Gastroesophageal sphincter (tissue), 4 donors: Measurements from ENCODE around the gene COX6B1. TPM values are rescaled to one million over a fixed set of nuclear protein-coding genes. Genes with fewer than 3 reads are reported as not detected.

Source experiments
- ATAC-seq: fragments of 150-250 bp; one replicate; pipeline ENCODE4 v1.9.1; 2016; ENCODE audit warnings: mild to moderate bottlenecking, moderate library complexity
- H3K27ac ChIP-seq, 4 donors: fragments of 200-600 bp; sonication (generic) in 3 of 4; 1 replicate in 3 of 4; 2 replicates in 1 of 4; pipeline ENCODE4 v1.5.1; 2016 to 2019
- H3K27me3 ChIP-seq: fragments of 200-600 bp; sonication (generic); one replicate; pipeline ENCODE4 v1.5.1; 2019
- H3K36me3 ChIP-seq, 2 donors: fragments of 200-600 bp; sonication (generic); one replicate each; pipeline ENCODE4 v1.5.1; 2019; ENCODE audit warnings: control low read depth in 1 of 2
- H3K4me1 ChIP-seq, 3 donors: fragments of 200-600 bp; sonication (generic); 1 replicate in 2 of 3; 2 replicates in 1 of 3; pipeline ENCODE4 v1.5.1; 2016 to 2019; ENCODE audit warnings: control low read depth in 2 of 3
- H3K4me3 ChIP-seq, 2 donors: fragments of 200-600 bp; sonication (generic); one replicate each; pipeline ENCODE4 v1.5.1; 2019; ENCODE audit warnings: mild to moderate bottlenecking in 1 of 2, moderate library complexity in 1 of 2
- H3K9me3 ChIP-seq, 3 donors: fragments of 200-600 bp; sonication (generic); one replicate each; pipeline ENCODE4 v1.5.1; 2017 to 2019; ENCODE audit warnings: control low read depth in 2 of 3
- CTCF ChIP-seq, 4 experiments: fragments of 200-600 bp in 2 of 4; fragments of 450-650 bp in 2 of 4; sonication (generic) in 1 of 4; IDR thresholded peaks; one replicate each; pipeline ENCODE4 v1.5.1; 2017 to 2019; ENCODE audit warnings: antibody characterized with exemption in 4 of 4, mild to moderate bottlenecking in 2 of 4, moderate library complexity in 2 of 4
- EP300 ChIP-seq: sonication (generic); formaldehyde crosslinking; IDR thresholded peaks from one replicate; pipeline ENCODE4 v1.6.1; 2017; ENCODE audit warnings: antibody characterized with exemption, mild to moderate bottlenecking
- POLR2A ChIP-seq, 2 donors: fragments of 450-650 bp; IDR thresholded peaks; one replicate each; pipeline ENCODE4 v1.6.1; 2017; ENCODE audit warnings: antibody characterized with exemption in 2 of 2, mild to moderate bottlenecking in 2 of 2, moderate library complexity in 1 of 2
- POLR2AphosphoS5 ChIP-seq: sonication (generic); formaldehyde crosslinking; IDR thresholded peaks from one replicate; pipeline ENCODE4 v1.6.1; 2017; ENCODE audit warnings: antibody characterized with exemption
- WGBS, 2 donors: methylation state at CpG; one replicate each; pipeline ENCODE4 v1.1.5; 2018; ENCODE audit warnings: low coverage in 1 of 2; 5-methylcytosine and 5-hydroxymethylcytosine counted together
- total RNA-seq, 4 donors: library from RNA; depleted of rRNA; stranded (reverse); fragments of >200 nt; gene quantifications; one replicate each; pipeline ENCODE4 v1.1.0, GENCODE V29; 2016

The COX6B1 gene
- total RNA-seq, 4 donors from 2014 or later, result 403 to 607 (median 414) TPM

- WGBS, 2 donors, result 0% methylated on average over 1 to 2 of the region's 15 CpGs
- H3K27me3 ChIP-seq, result no peaks in the 10 kb centered on the region
- peak overlapping the region; percentile 97 to 99 for H3K4me3 ChIP-seq
- TF ChIP-seq POLR2A (IDR thresholded peaks at IDR 0.05), result no peak
- no peak for TF ChIP-seq CTCF (IDR thresholded peaks at IDR 0.05)
- TF ChIP-seq EP300, result no peak
- TF ChIP-seq POLR2AphosphoS5, result no peak
- H3K9me3 ChIP-seq, result no peaks in the 10 kb centered on the region
- peak overlapping the region; percentile 87 to 95 (median 92) for H3K27ac ChIP-seq
- ATAC-seq, result no peak
- peaks cover 0 to 42% of the 10 kb centered on the region in 2 donors for H3K36me3 ChIP-seq
- H3K4me1 ChIP-seq, result peaks cover 2 to 31% (median 6%) of the 10 kb centered on the region in 3 donors
These were observed 18.8 kb upstream of the COX6B1 start for GRCh38 chr19:35629332-35629633.

- peaks cover 0 to 85% of the 10 kb centered on the region in 2 donors for H3K36me3 ChIP-seq
- H3K9me3 ChIP-seq, result no peaks in the 10 kb centered on the region
- no peak overlapping the region for H3K4me3 ChIP-seq
- TF ChIP-seq EP300, result no peak
- no peaks in the 10 kb centered on the region for H3K27me3 ChIP-seq
- 80% methylated on average over 1 of the region's 29 CpGs for WGBS, 2 donors
- ATAC-seq, result no peak
- peaks cover 2 to 22% (median 6%) of the 10 kb centered on the region in 3 donors for H3K4me1 ChIP-seq
- H3K27ac ChIP-seq, result no peak overlapping the region
These were observed 14.2 kb upstream of the COX6B1 start for GRCh38 chr19:35633727-35634440.

- H3K4me1 ChIP-seq, result peaks cover 0 to 3% (median 0%) of the 10 kb centered on the region in 3 donors
- no peaks in the 10 kb centered on the region for H3K27me3 ChIP-seq
- no peak for TF ChIP-seq EP300
- TF ChIP-seq CTCF (IDR thresholded peaks at IDR 0.05), result no peak
- no peak for TF ChIP-seq POLR2A (IDR thresholded peaks at IDR 0.05)
- TF ChIP-seq POLR2AphosphoS5, result no peak
- ATAC-seq, result no peak
- H3K27ac ChIP-seq, result no peak overlapping the region
- H3K4me3 ChIP-seq, result no peak overlapping the region
- no peaks in the 10 kb centered on the region for H3K9me3 ChIP-seq
- peaks cover 0 to 69% of the 10 kb centered on the region in 2 donors for H3K36me3 ChIP-seq
- 100% methylated on average over 1 of the region's 3 CpGs; no CpG with 5 or more reads in 1 of the 2 donors for WGBS, 2 donors
These were observed 11.5 kb upstream of the COX6B1 start for GRCh38 chr19:35636651-35637050.

GRCh38 chr19:35637165-35637564 lies 11.0 kb upstream of the COX6B1 start:
- 93% methylated on average over 6 of the region's 25 CpGs; no CpG with 5 or more reads in 1 of the 2 donors for WGBS, 2 donors
- no peak for ATAC-seq
- no peaks in the 10 kb centered on the region for H3K27me3 ChIP-seq
- TF ChIP-seq POLR2AphosphoS5 (no peak), POLR2A (IDR thresholded peaks at IDR 0.05) (no peak), EP300 (no peak), CTCF (IDR thresholded peaks at IDR 0.05) (no peak)
- no peaks in the 10 kb centered on the region for H3K9me3 ChIP-seq
- peaks cover 0 to 9% (median 0%) of the 10 kb centered on the region in 3 donors for H3K4me1 ChIP-seq
- H3K36me3 ChIP-seq, result peaks cover 0 to 64% of the 10 kb centered on the region in 2 donors
- no peak overlapping the region for H3K4me3 ChIP-seq
- no peak overlapping the region for H3K27ac ChIP-seq

GRCh38 chr19:35639321-35639639 lies 8.8 kb upstream of the COX6B1 start:
- WGBS, 2 donors, result 24 to 59% methylated on average over 5 of the region's 6 CpGs
- ATAC-seq, result no peak
- Histone ChIP-seq H3K27me3 (no peaks in the 10 kb centered on the region), H3K9me3 (no peaks in the 10 kb centered on the region), H3K36me3 (peaks cover 0 to 42% of the 10 kb centered on the region in 2 donors), H3K27ac (no peak overlapping the region), H3K4me3 (no peak overlapping the region), H3K4me1 (peaks cover 0 to 30% (median 0%) of the 10 kb centered on the region in 3 donors)
- TF ChIP-seq POLR2AphosphoS5 (no peak), POLR2A (IDR thresholded peaks at IDR 0.05) (no peak), CTCF (IDR thresholded peaks at IDR 0.05) (no peak), EP300 (no peak)
